Esophagus muscularis mucosa (tissue), 4 donors: ENCODE results near the gene LPO.

Source experiments
- CTCF ChIP-seq, 3 experiments: fragments of 200-600 bp in 2 of 3; fragments of 450-650 bp in 1 of 3; sonication (generic) in 2 of 3; IDR thresholded peaks; one replicate each; pipeline ENCODE4 v1.5.1; 2017 to 2019; ENCODE audit warnings: antibody characterized with exemption in 3 of 3, mild to moderate bottlenecking in 2 of 3, moderate library complexity in 1 of 3
- EP300 ChIP-seq: sonication (generic); formaldehyde crosslinking; IDR thresholded peaks from one replicate; pipeline ENCODE4 v1.6.1; 2017; ENCODE audit warnings: antibody characterized with exemption
- POLR2A ChIP-seq: fragments of 450-650 bp; IDR thresholded peaks from one replicate; pipeline ENCODE4 v1.6.1; 2017; ENCODE audit warnings: antibody characterized with exemption, moderate library complexity, mild to moderate bottlenecking, low read depth
- POLR2AphosphoS5 ChIP-seq, 2 donors: sonication (generic); formaldehyde crosslinking; IDR thresholded peaks; one replicate each; pipeline ENCODE4 v1.6.1; 2017; ENCODE audit warnings: antibody characterized with exemption in 2 of 2

- TF ChIP-seq CTCF (IDR thresholded peaks at IDR 0.05) (no peak), POLR2A (no peak), POLR2AphosphoS5 (IDR thresholded peaks at IDR 0.05) (no peak), EP300 (no peak)
These were observed 30.0 kb upstream of the LPO start for GRCh38 chr17:58208344-58208743.
